Lower leg skin (tissue), 3 donors: ENCODE data around the gene PRKCE.

Experiments used
- CTCF ChIP-seq, 3 donors: fragments of 450-650 bp; IDR thresholded peaks; one replicate each; pipeline ENCODE4 v1.5.1; 2016; ENCODE audit warnings: antibody characterized with exemption in 3 of 3, mild to moderate bottlenecking in 3 of 3, moderate library complexity in 2 of 3
- POLR2A ChIP-seq, 2 donors: fragments of 450-650 bp; IDR thresholded peaks; one replicate each; pipeline ENCODE4 v1.6.1; 2016 to 2017; ENCODE audit warnings: antibody characterized with exemption in 2 of 2, mild to moderate bottlenecking in 1 of 2, moderate library complexity in 1 of 2

GRCh38 chr2:45741161-45741850, 89.8 kb downstream of the PRKCE start:
- TF ChIP-seq CTCF (IDR thresholded peaks at IDR 0.05): no peak
- no peak for TF ChIP-seq POLR2A (IDR thresholded peaks at IDR 0.05)
